GM12892 (cell line): Measurements from ENCODE around the gene MS4A8.
A peak's percentile ranks its signal among the peaks of the same experiment; 100 is the strongest.
"Not testable (repeated sequence)": the region's sequence is repeated elsewhere in the genome, so short reads cannot be mapped to it uniquely, and the experiment has no call there.

Source experiments
- DNase-seq: peaks from one replicate; pipeline ENCODE4 v3.0.0; 2011; ENCODE audit not compliant: insufficient read length
- FAIRE-seq: peaks from 2 replicates; lab custom pipeline; 2011; peaks lifted over from hg19 to GRCh38; lab: Jason Lieb, UNC
- POLR2A ChIP-seq: IDR thresholded peaks from 2 replicates; pipeline ENCODE4 v1.6.1; 2011; ENCODE audit warnings: low read depth, low read length, control low read depth
- POLR2AphosphoS5 ChIP-seq: IDR thresholded peaks from 2 replicates; pipeline ENCODE4 v1.6.1; 2011; ENCODE audit warnings: low read depth, low read length, control low read depth
- TAF1 ChIP-seq: IDR thresholded peaks from 2 replicates; pipeline ENCODE4 v1.6.1; 2011; ENCODE audit warnings: low read depth, mild to moderate bottlenecking, control low read depth, low read length, borderline replicate concordance

Gene MS4A8

DNA sequence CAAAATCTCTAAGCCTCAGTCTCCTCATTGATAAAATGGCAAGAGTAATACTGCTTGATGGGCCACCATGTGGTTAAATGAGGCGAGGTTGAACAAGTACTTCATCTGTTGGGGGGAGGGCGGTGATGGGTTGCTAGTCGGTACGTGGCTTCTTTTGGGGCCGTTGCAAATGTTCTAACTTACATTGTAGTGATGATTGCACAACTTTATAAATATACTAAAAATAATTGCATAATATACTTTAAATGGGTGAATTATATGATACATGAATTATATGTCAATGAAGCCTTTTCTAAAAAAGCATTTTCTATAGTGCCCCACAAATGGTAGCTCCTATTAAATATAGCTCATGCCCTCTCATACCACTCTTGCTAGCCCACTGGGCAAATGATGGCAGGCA, 6.5 kb downstream of the MS4A8 start:
- TF ChIP-seq TAF1 (no peak), POLR2AphosphoS5 (no peak), POLR2A (no peak)
- no peak for DNase-seq
- no peak for FAIRE-seq

DNA sequence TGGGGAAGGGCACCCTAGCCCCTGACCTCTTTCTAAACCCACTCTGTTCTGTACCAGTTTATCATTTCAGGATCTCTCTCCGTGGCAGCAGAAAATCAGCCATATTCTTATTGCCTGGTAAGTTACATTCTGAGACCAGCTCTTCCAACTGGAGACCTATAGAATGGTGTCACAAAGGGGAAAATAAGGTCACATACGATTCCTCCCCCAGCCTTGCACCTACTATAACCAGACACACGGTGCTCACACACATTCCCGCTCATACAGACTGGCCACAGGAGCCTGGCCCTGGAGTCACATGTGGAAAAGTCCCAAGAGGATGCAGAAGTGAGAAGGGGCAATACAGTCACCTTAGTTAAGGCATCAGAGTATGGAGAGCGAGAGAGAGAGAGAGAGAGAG, 7.5 kb downstream of the MS4A8 start:
- TF ChIP-seq POLR2A (no peak), POLR2AphosphoS5 (no peak), TAF1 (no peak)
- FAIRE-seq (no peak), DNase-seq (no peak)

DNA sequence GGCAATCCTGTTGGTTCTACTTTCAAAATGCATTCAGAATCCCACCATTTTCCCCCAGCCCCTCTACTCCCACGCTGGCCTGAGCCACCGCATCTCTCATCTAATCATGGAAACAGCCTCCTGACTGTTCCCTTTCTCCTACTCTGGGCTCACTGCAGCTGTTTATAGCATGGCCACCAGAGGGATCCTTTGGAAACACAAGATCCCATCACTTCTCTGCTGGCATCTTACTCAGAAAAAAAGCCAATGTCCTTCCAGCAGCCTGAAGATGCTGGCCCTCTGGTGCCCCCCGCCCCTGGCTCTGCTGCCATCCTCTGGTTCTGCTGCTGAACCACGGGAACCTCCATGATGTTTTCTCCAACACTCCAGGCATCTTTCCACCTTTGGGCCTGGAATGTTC, 11.1 kb downstream of the MS4A8 start:
- DNase-seq = no peak
- FAIRE-seq = peak; percentile 46
- TF ChIP-seq POLR2AphosphoS5 (no peak), POLR2A (no peak), TAF1 (no peak)

DNA sequence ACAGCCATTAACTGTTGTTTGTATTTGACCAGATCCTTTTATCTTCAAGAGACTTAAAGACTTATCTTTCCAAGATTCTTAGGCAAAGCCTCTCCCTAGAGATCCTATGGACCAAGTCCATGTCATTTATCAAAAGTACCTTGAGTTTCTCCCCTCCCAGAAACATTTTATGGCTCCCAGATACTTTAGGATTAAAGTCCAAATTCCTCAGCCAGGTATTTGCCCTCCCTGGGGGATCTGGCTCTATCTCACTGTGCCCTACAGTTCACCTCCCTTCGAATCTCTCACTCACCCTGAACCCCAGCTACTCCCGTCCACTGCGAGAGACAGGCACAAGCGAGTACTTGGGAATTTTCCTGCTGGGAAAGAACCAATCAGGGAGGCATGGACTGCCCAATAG, 11.9 kb downstream of the MS4A8 start:
- DNase-seq = no peak
- FAIRE-seq = no peak
- TF ChIP-seq POLR2AphosphoS5 = no peak
- TF ChIP-seq TAF1 = no peak
- no peak for TF ChIP-seq POLR2A

DNA sequence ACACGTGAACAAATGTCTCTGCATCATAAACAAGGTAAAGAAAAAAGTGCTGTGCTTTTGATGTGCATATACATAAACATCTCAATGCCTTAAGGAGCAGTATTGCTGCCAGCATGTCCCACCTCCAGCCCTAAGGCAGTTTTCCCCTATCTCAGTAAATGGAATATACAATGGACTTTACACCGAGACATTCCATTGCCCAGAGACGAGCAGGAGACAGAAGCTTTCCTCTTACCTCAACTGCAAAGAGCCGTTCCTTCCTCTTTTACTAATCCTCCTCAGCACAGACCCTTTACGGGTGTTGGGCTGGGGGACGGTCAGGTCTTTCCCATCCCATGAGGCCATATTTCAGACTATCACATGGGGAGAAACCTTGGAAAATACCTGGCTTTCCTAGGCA, 14.0 kb downstream of the MS4A8 start:
- not testable (repeated sequence) for DNase-seq, FAIRE-seq

DNA sequence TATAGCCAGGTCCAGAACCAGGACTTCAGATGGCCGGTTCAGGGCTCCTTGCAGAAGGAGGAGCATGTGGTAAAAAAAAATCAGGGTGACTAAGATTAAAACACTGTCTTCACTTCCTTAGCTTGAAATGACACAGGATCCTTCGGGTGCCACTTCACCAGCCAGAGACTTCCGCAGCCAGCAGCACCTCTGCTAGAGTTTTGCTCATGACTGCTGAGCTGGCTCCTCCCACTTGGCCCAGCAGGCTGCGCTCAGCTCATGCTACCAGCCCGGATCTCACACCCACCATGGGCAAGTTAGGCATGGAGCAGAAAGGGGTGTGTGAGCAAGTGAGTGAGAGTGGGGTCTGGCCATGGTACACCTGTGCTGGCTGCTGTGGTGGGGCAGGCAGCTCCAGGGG, 18.5 kb downstream of the MS4A8 start:
- DNase-seq = no peak
- TF ChIP-seq POLR2A (no peak), TAF1 (no peak)
- no peak for FAIRE-seq

DNA sequence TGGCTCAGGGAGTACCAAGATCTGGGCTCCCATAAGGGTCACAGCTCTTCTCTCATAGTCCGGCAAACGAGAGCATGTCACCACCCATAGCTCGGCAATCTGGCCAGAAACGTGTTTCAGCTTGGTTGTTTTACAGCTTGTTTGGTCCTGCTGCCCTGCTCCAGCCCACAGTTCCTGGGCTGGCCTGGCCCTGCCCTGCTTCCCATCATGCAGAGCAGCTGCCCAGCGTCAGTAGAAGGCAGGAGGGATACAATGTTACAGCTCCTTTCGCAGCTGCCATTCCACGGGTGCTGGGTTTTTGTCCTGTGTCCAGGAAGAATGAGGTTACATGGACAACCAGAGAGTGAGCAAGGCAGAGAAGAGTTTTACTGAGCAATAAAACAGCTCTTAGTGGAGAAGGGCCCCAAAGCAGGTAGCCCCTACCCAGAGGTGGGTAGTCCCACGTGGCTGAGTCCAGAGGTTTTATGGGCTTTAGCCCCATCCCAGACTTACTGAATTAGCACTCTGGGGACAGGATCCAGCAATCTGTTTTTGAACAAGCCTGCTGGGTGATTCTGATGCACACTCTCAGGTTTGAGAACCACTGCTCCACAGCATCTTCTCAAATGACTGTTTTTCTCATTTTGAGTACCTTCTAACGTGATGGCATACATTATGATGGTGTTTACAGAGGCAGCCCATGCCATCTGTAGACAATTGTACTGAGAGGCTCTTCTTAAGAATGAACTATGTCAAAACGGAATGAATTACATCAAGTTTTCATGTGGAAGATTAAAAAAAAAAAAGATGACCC, 19.3 kb downstream of the MS4A8 start:
- TF ChIP-seq POLR2A (no peak), TAF1 (no peak)
- no peak for DNase-seq
- FAIRE-seq = no peak

DNA sequence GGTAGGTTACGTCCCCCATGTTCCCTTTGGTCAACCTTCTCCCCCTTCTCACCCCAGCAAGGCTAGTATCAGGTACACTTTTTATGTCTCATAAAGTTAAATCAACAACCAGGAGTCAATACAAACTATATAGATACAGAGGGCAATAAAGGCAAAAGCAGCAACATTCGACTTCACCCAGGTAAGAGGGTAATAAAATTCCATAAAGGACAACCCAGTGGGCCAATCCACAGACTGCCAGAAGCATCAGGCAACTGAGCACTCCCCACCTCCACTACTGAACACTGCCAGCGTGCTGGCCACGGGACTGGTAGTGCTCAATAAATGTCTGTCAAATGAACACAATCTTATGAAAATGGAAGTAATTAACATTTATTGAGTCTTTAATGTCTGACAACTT, 20.0 kb downstream of the MS4A8 start:
- DNase-seq (no peak), FAIRE-seq (no peak)
- TF ChIP-seq TAF1 (no peak), POLR2A (no peak), POLR2AphosphoS5 (no peak)

DNA sequence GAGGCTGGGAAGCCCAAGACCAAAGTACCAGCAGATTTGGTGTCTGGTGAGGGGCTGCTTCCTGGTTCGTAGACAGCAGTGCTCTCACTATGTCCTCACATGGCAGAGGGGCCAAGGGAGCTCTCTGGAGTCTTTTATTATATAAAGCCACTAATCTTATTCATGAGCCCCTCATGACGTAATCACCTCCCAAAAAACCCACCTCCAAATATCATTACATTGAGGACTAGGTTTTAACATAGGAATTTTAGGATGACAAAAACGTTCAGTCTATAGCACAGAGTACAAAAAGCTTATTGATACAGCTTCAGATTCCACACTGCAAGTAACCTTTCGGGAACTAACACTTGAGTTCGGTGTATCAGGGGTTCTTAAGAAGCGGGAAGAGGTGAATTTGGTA, 21.0 kb downstream of the MS4A8 start:
- FAIRE-seq = no peak
- no peak for TF ChIP-seq POLR2AphosphoS5
- TF ChIP-seq TAF1 = no peak
- no peak for TF ChIP-seq POLR2A
- DNase-seq = no peak

DNA sequence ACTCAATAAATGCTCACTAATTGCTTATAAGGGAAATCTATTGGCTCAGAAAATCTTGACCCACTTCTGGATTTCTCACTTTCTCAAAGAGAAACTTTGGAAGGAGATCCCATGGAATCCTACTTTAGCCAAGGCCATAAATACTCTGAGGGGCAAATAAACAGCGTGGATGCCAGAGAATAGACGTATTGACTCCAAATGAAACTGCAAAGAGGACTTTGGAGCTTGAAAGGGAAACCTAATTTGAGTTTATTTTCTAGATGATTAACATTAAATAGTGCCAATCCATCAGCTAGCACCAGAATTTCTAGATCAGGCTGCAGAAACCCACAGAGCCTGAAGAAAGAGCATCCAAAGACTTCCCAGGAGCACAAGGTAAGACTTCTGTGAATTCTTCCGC, 25.0 kb downstream of the MS4A8 start, which contains the start of gene MS4A18:
TSS of gene MS4A18 (plus strand) at position 301 of the 400 bp plus-strand sequence.
- DNase-seq = no peak
- TF ChIP-seq TAF1 (no peak), POLR2AphosphoS5 (no peak), POLR2A (no peak)
- FAIRE-seq = no peak

DNA sequence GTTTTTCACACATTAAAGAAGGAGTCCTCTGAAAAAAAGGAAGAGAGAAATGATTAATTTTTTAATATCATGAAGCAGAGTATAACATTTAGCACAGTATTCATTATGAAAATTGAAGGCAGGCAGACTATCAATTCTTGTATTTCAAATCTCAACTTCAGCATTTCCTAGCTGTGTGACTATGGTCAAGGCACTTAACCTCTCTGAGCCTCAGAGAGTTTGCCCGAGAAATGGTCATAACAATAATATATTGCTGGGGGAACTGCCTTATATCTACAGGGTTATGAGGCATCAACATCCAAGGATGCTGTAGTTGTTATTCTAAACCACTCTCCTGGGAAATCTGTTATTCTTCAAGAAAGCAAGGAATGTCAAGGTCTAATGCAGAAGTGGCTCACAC, 26.2 kb downstream of the MS4A8 start:
- DNase-seq (no peak), FAIRE-seq (no peak)
- TF ChIP-seq TAF1 = no peak
- no peak for TF ChIP-seq POLR2AphosphoS5
- no peak for TF ChIP-seq POLR2A

DNA sequence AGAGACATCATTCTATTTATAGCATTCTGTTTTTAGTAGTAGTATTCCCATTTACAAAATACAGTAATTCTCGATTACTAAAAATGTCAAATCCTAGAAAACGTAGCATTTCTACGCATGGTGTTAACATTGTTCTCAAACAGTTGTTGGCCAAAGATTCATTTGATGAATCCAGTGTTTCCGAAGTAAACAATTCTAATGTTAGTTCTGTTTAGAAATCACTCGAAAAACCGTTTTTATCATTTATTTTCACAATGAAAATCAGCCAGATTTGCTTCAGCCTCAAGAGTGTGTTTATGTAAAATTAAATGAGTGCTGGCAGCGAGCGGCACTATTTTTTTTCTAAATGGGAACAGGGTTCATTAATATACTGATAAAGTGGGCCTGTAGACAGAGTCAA, 32.2 kb downstream of the MS4A8 start:
- DNase-seq (no peak), FAIRE-seq (no peak)
- TF ChIP-seq POLR2AphosphoS5 (no peak), TAF1 (no peak), POLR2A (no peak)
